Ishikawa (cell line): ENCODE measurements around the gene PDIA5.

Source experiments
- CEBPB ChIP-seq: IDR thresholded peaks from 2 replicates; pipeline ENCODE4 v1.6.1; 2012
- CREB1 ChIP-seq: IDR thresholded peaks from 2 replicates; pipeline ENCODE4 v1.6.1; 2012; ENCODE audit warnings: low read depth
- EGR1 ChIP-seq: IDR thresholded peaks from 2 replicates; pipeline ENCODE4 v1.6.1; 2012
- EP300 ChIP-seq: IDR thresholded peaks from 2 replicates; pipeline ENCODE4 v1.6.1; 2012; ENCODE audit warnings: borderline replicate concordance
- FOXM1 ChIP-seq: IDR thresholded peaks from 2 replicates; pipeline ENCODE4 v1.6.1; 2012; ENCODE audit warnings: low read depth, borderline replicate concordance
- NFIC ChIP-seq: IDR thresholded peaks from 2 replicates; pipeline ENCODE4 v1.6.1; 2012
- RAD21 ChIP-seq: IDR thresholded peaks from 2 replicates; pipeline ENCODE4 v1.6.1; 2012; ENCODE audit warnings: low read depth
- REST ChIP-seq: IDR thresholded peaks from 2 replicates; pipeline ENCODE4 v1.6.1; 2012; ENCODE audit warnings: low read depth, mild to moderate bottlenecking
- TAF1 ChIP-seq: IDR thresholded peaks from 2 replicates; pipeline ENCODE4 v1.6.1; 2012; ENCODE audit warnings: low read depth, mild to moderate bottlenecking
- TCF12 ChIP-seq: IDR thresholded peaks from 2 replicates; pipeline ENCODE4 v1.6.1; 2012; ENCODE audit warnings: low read depth
- TEAD4 ChIP-seq: IDR thresholded peaks from 2 replicates; pipeline ENCODE4 v1.6.1; 2012
- USF1 ChIP-seq: IDR thresholded peaks from 2 replicates; pipeline ENCODE4 v1.6.1; 2012
- YY1 ChIP-seq: IDR thresholded peaks from 2 replicates; pipeline ENCODE4 v1.6.1; 2012; ENCODE audit warnings: low read depth
- TF ChIP-seq, protein P1 (sequence below): IDR thresholded peaks from 2 replicates; pipeline ENCODE4 v1.6.1; 2012

DNA sequence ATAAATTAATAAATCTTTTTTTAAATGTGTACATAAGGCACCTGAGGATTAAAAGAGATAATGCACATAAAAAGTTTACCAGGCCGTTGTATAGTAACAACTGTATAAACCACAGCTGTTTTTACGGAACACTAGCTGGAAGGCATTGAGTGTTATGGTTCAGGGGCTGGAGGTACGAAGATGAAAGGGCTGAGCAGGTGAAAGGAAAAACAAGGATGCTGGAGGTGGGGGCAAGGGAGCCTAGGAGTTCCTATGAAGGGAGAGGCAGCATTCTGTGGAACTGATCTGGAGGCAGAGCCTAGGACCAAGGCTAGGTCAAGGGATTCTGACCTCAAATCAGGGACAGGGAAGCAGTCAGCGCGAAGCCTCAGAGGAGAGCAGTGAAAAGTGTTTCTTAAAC, 47.2 kb upstream of the PDIA5 start:
- TF ChIP-seq RAD21 = no peak
- no peak for TF ChIP-seq EP300
- no peak for TF ChIP-seq YY1
- TF ChIP-seq REST = no peak
- TF ChIP-seq TAF1 = no peak
- TF ChIP-seq, protein P1, sequence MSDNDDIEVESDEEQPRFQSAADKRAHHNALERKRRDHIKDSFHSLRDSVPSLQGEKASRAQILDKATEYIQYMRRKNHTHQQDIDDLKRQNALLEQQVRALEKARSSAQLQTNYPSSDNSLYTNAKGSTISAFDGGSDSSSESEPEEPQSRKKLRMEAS = no peak
- no peak for TF ChIP-seq NFIC
- no peak for TF ChIP-seq FOXM1
- no peak for TF ChIP-seq TCF12
- TF ChIP-seq CEBPB = no peak
- TF ChIP-seq USF1 = no peak
- TF ChIP-seq CREB1 = no peak
- no peak for TF ChIP-seq EGR1
- no peak for TF ChIP-seq TEAD4
